Measurements from ENCODE around the gene SYMPK.

The SYMPK gene

GRCh38 chr19:45821103-45821521 lies 41.8 kb downstream of the SYMPK start:
- H3K4me3 ChIP-seq (ENCODE audit: low read depth, low read length) = no peak overlapping the region
- TF ChIP-seq CTCF (IDR thresholded peaks at IDR 0.05; ENCODE audit: low read depth, low read length) = no peak

GRCh38 chr19:45820413-45821102 lies 42.4 kb downstream of the SYMPK start:
- no peak overlapping the region for H3K4me3 ChIP-seq (ENCODE audit: low read depth, low read length)
- no peak for TF ChIP-seq CTCF (IDR thresholded peaks at IDR 0.05; ENCODE audit: low read depth, low read length)

GRCh38 chr19:45819769-45820168 lies 43.2 kb downstream of the SYMPK start:
- H3K4me3 ChIP-seq (ENCODE audit: low read depth, low read length) = no peak overlapping the region
- TF ChIP-seq CTCF (IDR thresholded peaks at IDR 0.05; ENCODE audit: low read depth, low read length) = no peak

GRCh38 chr19:45817725-45818301 lies 45.1 kb downstream of the SYMPK start:
- H3K4me3 ChIP-seq (ENCODE audit: low read depth, low read length) = no peak overlapping the region
- no peak for TF ChIP-seq CTCF (IDR thresholded peaks at IDR 0.05; ENCODE audit: low read depth, low read length)

- no peak overlapping the region for H3K4me3 ChIP-seq (ENCODE audit: low read depth, low read length)
- peak; percentile 98 for TF ChIP-seq CTCF (IDR thresholded peaks at IDR 0.05; ENCODE audit: low read depth, low read length)
Observed at GRCh38 chr19:45817010-45817724, 45.8 kb downstream of the SYMPK start.

- no peak for TF ChIP-seq CTCF (IDR thresholded peaks at IDR 0.05; ENCODE audit: low read depth, low read length)
- no peak overlapping the region for H3K4me3 ChIP-seq (ENCODE audit: low read depth, low read length)
Observed at GRCh38 chr19:45816236-45817009, 46.5 kb downstream of the SYMPK start.
